HepG2 (cell line): ENCODE measurements around the gene NEU1.

ENCODE experiments used
- PCBP1 ChIP-seq: fragments of 200-400 bp; formaldehyde crosslinking; IDR thresholded peaks from 2 replicates; pipeline ENCODE4 v1.6.1; 2017; ENCODE audit warnings: mild to moderate bottlenecking, low read depth, low read length, borderline replicate concordance
- ZBTB38 ChIP-seq: sonication (generic); formaldehyde crosslinking; IDR thresholded peaks from 2 replicates; pipeline ENCODE4 v1.5.1; 2020; ENCODE audit warnings: mild to moderate bottlenecking, missing genetic modification reagents

DNA sequence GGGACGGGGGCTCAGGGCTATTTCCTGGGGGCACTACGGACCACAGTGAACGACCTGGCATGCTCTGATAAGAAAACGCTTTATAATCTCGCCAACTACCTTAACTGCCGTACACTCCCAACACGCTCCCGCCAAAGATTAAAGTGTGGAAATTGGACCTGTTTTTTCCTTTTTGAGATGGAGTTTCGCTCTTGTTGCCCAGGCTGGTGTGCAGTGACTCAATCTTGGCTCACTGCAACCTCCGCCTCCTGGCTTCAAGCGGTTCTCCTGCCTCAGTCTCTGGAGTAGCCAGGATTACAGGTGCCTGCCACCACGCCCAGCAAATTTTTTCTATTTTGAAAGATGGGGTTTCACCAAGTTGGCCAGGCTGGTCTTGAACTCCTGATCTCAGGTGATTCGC is 16.5 kb upstream of the NEU1 start:
- TF ChIP-seq ZBTB38 (CRISPR knock-in tag) (no peak), PCBP1 (no peak)
